HG03342 (cell line): Measurements from ENCODE around the gene UGT1A8.
"Not testable (repeated sequence)": the region's sequence is repeated elsewhere in the genome, so short reads cannot be mapped to it uniquely, and the experiment has no call there.

Source experiments
- ATAC-seq: cut with Tn5 transposase; IDR thresholded peaks from one replicate; pipeline ENCODE4 v1.9.1; 2021; ENCODE audit warnings: mild to moderate bottlenecking, moderate library complexity; ENCODE audit not compliant: unreplicated experiment

Gene UGT1A8

GRCh38 chr2:233638836-233639235 is 21.4 kb downstream of the UGT1A8 start:
- ATAC-seq, result no peak

DNA sequence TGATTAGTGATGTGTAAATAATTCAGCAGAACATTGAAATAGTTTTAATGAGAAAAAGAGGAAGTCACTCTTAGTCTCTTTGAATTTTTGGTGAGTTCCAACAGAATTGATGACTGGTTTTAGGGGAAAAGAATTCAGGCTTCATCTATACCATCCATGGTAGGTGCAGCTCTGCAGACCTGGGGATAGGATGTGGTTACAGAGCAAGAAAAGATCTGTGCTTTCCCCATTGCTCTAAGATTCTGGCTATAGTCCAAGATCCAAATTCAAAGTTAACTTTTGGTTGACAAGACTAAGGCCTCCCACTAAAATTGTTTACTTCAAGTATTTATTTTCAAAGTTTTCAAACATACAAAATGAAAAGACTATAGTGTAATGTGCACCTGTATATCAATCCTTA is 22.4 kb downstream of the UGT1A8 start:
- ATAC-seq, result no peak

- no peak for ATAC-seq
Measured at GRCh38 chr2:233643128-233643527, 25.7 kb downstream of the UGT1A8 start.

- ATAC-seq, result not testable (repeated sequence)
Measured at GRCh38 chr2:233646033-233646432, 28.6 kb downstream of the UGT1A8 start.

DNA sequence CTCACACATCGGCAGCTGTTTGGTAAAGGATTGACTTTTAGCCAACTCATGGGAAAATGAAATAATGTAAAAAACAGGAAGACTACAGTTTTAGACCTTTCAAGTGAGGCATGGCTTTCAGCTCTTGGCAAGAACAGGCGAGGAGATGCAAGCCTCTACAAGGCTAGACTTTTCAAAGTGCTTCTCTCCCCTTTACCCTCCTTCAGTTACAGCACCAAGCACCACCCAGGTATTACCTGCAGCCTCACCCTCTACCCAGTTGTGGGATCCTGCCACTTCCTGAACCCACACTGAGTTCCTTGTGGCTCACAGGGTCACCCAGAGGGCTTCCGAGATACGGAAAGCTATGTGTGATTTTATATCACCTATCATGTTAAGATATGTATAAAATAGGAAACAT is 33.5 kb downstream of the UGT1A8 start:
- ATAC-seq, result no peak

GRCh38 chr2:233651430-233651829 is 34.0 kb downstream of the UGT1A8 start:
- ATAC-seq, result no peak

DNA sequence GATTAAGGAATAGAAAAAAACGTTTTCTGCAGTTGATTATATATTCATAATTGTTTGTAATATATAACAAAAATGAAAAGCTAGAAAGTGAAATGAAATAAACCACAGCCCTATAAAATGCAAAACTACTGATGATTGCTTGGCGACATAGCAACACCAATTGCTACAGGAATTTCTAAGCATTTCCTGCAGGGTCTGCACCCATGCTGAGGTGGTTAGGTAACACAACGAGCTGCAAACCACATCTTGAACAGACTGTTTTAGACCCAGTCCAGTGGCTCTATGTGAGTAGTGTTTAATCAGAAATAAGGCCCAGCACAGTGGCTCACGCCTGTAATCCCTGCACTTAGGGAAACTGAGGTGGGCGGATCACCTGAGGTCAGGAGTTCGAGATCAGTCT is 37.1 kb downstream of the UGT1A8 start:
- no peak for ATAC-seq

DNA sequence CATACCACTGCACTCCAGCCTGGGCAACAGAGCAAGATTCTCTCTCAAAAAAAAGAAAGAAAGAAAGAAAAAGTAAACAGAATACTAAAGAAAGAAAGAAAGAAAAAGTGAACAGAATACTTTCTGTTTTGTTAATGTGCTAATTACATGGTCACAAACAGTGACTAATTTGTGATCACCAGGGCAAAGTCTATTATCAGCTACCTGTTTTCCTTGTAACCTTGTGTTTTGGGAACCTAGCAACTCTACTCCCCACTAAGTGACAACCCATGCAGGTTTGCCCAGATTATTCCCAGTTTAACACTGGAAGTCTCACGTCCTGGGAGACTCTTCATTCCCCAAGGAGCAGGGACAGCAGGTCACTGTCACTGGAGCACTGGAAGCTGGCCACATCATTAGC is 37.6 kb downstream of the UGT1A8 start:
- ATAC-seq, result no peak

DNA sequence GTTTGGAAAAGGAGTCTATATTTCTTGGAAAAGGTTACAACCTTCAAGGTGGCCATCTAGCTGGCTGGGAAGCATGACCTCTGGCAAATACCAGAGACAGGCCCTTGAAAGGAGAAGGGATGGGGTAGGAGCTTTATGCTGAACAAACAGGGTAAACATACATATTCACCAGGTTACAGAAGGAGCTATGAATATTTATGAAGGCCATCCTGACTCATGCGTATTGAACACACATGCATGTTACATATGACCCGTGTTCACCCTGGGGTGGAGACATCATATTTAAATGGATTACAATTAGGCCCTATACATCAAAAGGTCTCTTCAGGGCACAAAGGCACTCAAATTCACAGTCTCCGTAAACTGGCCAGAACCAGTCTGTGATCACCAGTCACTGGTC is 38.5 kb downstream of the UGT1A8 start:
- ATAC-seq, result not testable (repeated sequence)

- no peak for ATAC-seq
Measured at GRCh38 chr2:233656443-233656842, 39.0 kb downstream of the UGT1A8 start.

DNA sequence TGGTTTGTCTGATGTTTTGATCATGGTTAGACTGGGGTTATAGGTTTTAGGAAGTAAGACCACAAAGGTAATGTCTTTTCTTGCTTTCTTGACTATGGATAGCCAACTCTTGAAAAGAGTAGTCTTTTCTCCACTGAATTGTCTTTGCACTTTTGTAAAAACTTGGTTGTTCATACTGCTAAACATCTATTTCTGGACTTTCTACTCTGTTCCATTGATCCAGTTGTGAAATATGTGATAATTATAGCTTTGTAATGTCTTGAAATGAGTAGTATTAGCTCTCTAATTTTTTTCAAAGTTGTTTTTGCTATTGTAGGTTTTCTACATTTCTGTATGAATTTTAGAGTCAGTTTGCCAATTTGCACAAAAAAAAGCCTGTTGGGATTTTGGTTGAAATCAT is 41.2 kb downstream of the UGT1A8 start:
- ATAC-seq, result no peak

DNA sequence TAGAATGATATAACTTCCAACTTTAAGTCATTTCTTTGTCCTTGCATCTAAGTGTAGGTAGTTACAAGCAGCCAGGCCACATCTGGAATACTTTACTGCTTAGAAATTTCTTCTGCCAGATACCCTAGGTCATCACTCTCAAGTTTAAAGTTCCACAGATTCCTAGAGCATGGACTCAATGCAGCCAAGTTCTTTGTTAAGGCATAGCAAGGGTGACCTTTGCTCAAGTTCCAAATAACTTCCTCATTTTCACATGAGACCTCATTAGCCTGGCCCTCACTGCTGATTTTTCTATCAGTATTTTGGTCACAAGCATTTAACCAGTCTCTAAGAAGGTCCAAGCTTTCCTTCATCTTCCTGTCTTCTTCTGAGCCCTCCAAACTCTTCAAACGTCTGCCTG is 46.5 kb downstream of the UGT1A8 start:
- ATAC-seq, result no peak

DNA sequence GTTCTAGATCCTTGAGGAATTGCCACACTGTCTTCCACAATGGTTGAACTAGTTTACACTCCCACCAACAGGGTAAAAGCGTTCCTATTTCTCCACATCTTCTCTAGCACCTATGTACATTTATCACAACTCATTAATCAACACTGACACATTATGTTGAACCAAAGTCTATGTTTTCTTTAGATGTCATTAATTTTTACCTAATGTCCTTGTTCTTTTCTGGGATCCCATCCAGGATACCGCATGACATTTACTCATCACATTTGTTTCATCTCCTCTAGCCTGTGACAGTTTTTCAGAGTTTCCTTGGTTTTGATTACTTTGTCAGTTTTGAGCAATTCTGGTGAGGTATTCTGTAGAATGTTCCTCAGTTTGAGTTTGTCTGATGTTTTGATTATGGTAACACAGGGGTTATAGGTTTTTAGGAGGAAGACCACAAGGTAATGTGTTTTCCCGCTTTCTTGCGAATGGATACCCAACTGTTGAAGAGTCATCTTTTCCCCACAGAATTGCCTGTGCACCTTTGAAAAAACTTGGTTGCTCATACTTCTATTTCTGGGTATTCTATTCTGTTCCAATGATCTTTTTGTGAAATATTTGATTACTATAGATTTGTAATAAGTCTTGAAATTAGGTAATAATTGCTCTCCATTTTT is 51.3 kb downstream of the UGT1A8 start:
- no peak for ATAC-seq

GRCh38 chr2:233671290-233672161 is 54.1 kb downstream of the UGT1A8 start, which contains the start of gene UGT1A9:
UGT1A9 (plus strand) TSS chr2:233671898; CDS start chr2:233671935, 37 bp downstream.
- no peak for ATAC-seq

DNA sequence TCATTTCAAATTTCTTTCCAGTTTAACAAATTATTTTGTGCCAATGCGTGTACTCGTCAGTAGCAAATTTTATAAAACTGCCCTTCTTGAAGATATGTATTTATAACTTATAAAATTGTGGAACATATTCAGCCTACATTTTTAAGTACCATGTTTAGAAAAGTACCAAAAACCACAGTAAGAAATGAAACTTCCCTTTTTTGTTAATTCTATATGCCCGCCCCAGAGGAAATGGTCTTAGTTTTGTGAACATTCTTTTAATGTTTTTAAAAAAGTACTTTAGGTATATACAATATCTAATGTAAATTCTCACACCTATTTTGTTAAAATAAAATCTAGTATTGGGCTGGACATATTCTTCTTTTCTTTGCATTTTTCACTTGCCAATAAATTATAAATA is 55.5 kb downstream of the UGT1A8 start:
- ATAC-seq, result no peak

GRCh38 chr2:233673896-233674295 is 56.5 kb downstream of the UGT1A8 start:
- ATAC-seq, result no peak

DNA sequence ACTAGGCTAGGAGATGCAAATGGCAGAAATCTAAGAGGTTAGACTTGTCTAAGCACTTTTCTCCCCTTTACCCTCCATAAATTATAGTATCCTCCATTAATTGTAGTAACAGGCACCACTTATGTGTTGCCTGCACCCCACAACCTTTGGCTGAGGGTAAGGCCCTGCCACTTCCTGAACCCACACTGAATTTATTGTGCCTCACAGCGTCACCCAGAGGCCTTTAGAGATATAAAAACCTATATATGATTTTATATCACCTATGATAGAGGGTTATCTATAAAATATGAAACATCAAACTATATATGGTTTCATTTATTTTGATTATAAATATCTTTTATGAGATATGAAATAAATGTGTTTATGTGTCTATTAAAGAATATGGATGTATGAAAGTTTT is 56.9 kb downstream of the UGT1A8 start:
- no peak for ATAC-seq

DNA sequence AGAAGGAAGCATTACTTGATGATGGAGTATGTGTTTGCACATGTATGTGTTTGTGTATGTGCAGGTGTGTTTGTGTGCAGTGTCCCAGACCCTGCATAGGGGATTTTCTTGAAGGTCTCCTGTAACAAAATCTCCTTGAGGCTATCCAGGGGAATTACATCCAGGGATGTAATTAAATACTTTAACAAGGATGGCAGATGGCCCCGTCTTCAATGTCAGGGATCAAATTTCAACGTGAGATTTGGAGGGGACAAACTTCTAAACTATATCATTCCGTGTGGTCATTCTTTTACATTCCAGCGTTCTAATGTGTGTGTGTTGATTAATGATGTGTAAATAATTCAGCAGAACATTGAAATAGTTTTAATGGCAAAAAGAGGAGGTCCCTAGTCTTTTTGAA is 57.6 kb downstream of the UGT1A8 start:
- no peak for ATAC-seq

GRCh38 chr2:233676046-233676445 is 58.6 kb downstream of the UGT1A8 start:
- no peak for ATAC-seq

- ATAC-seq, result no peak
Measured at GRCh38 chr2:233679196-233679595, 61.8 kb downstream of the UGT1A8 start.

GRCh38 chr2:233680361-233681045 is 63.1 kb downstream of the UGT1A8 start:
- ATAC-seq, result no peak
